ENCODE measurements around the gene TMEM139. TPM values are rescaled to one million over a fixed set of nuclear protein-coding genes. Genes with fewer than 3 reads are reported as not detected.

Gene TMEM139
- 2.9 TPM in 1 of 2 replicates, not detected in the other for polyA plus RNA-seq

GRCh38 chr7:143284591-143285469 lies at the start of gene TMEM139:
Gene TMEM139, plus strand, starts transcription at chr7:143284958. Its CDS starts 1,000 bp downstream, at chr7:143285958.

GRCh38 chr7:143263266-143264195 lies 21.2 kb upstream of the TMEM139 start, which contains the start of gene GSTK1:
Gene GSTK1, plus strand, starts transcription at chr7:143263441. Its CDS starts 73 bp downstream, at chr7:143263514.

GRCh38 chr7:143287935-143288826 lies 3.4 kb downstream of the TMEM139 start, which contains the start of gene CASP2:
Gene CASP2, plus strand, starts transcription at chr7:143288351. Its CDS starts 105 bp downstream, at chr7:143288456.

GRCh38 chr7:143315776-143316175 lies 31.0 kb downstream of the TMEM139 start, which contains the start of gene CLCN1:
Gene CLCN1, plus strand, starts transcription at chr7:143316111. Its CDS starts 102 bp downstream, at chr7:143316213.

Other genes starting within 250 kb of the TMEM139 start
- 1.2 TPM in 1 of 2 replicates, not detected in the other for gene OR6V1, start 232.6 kb upstream of the TMEM139 start, polyA plus RNA-seq
- not detected in 2 replicates for gene PIP, start 152.9 kb upstream of the TMEM139 start, polyA plus RNA-seq
- gene TAS2R39, start 101.5 kb upstream of the TMEM139 start, polyA plus RNA-seq: not detected in 2 replicates
- gene TAS2R40, start 62.9 kb upstream of the TMEM139 start, polyA plus RNA-seq: not detected in 2 replicates
- 54.2 and 54.6 TPM in 2 replicates for gene GSTK1, start 21.5 kb upstream of the TMEM139 start, polyA plus RNA-seq
- 1.3 and 3.5 TPM in 2 replicates for gene CASP2, start 3.4 kb downstream of the TMEM139 start, polyA plus RNA-seq
- gene CLCN1, start 31.2 kb downstream of the TMEM139 start, polyA plus RNA-seq: not detected in 2 replicates
- gene FAM131B, start 77.8 kb downstream of the TMEM139 start, polyA plus RNA-seq: 0.35 and 3.6 TPM in 2 replicates
- gene ZYX, start 96.4 kb downstream of the TMEM139 start, polyA plus RNA-seq: 1.4 and 4.9 TPM in 2 replicates
- gene EPHA1, start 123.9 kb downstream of the TMEM139 start, polyA plus RNA-seq: not detected in 2 replicates
- gene TAS2R60, start 158.5 kb downstream of the TMEM139 start, polyA plus RNA-seq: not detected in 2 replicates
- not detected in 2 replicates for gene TAS2R41, start 192.9 kb downstream of the TMEM139 start, polyA plus RNA-seq